HG03039 (cell line): ENCODE data around the gene MOSPD3.

Experiments
- ATAC-seq: cut with Tn5 transposase; IDR thresholded peaks from one replicate; pipeline ENCODE4 v1.9.1; 2021; ENCODE audit warnings: mild to moderate bottlenecking, moderate library complexity; ENCODE audit not compliant: unreplicated experiment

The MOSPD3 gene

GRCh38 chr7:100575206-100575631, 37.1 kb upstream of the MOSPD3 start:
- ATAC-seq: no peak

- no peak for ATAC-seq
These were observed 36.5 kb upstream of the MOSPD3 start for GRCh38 chr7:100575746-100576383.

GRCh38 chr7:100576384-100576993, 35.9 kb upstream of the MOSPD3 start:
- no peak for ATAC-seq

- no peak for ATAC-seq
These were observed 35.2 kb upstream of the MOSPD3 start for GRCh38 chr7:100577103-100577502.

- ATAC-seq: no peak
These were observed 34.8 kb upstream of the MOSPD3 start for GRCh38 chr7:100577507-100577906.

GRCh38 chr7:100578246-100579183, 33.8 kb upstream of the MOSPD3 start:
- no peak for ATAC-seq

GRCh38 chr7:100580466-100581283, 31.7 kb upstream of the MOSPD3 start:
- no peak for ATAC-seq

- no peak for ATAC-seq
These were observed 30.2 kb upstream of the MOSPD3 start for GRCh38 chr7:100582041-100582579.

- no peak for ATAC-seq
These were observed 29.7 kb upstream of the MOSPD3 start for GRCh38 chr7:100582650-100583049.

- no peak for ATAC-seq
These were observed 28.9 kb upstream of the MOSPD3 start for GRCh38 chr7:100583132-100584053.

- no peak for ATAC-seq
These were observed 28.2 kb upstream of the MOSPD3 start for GRCh38 chr7:100584054-100584682.

- no peak for ATAC-seq
These were observed 27.4 kb upstream of the MOSPD3 start for GRCh38 chr7:100584683-100585510.

- no peak for ATAC-seq
These were observed 26.7 kb upstream of the MOSPD3 start, which contains the start of gene LRCH4 for GRCh38 chr7:100585511-100586265. Gene LRCH4, minus strand, starts transcription at chr7:100586129. Its CDS starts 29 bp downstream, at chr7:100586100.

- ATAC-seq: peak; percentile 85
These were observed 25.9 kb upstream of the MOSPD3 start, which contains the start of gene FBXO24 for GRCh38 chr7:100586266-100587025. Gene FBXO24, plus strand, starts transcription at chr7:100586328. Its CDS starts 298 bp downstream, at chr7:100586626.

GRCh38 chr7:100588438-100588837, 23.9 kb upstream of the MOSPD3 start:
- no peak for ATAC-seq

- no peak for ATAC-seq
These were observed 22.9 kb upstream of the MOSPD3 start for GRCh38 chr7:100589341-100589947.
